Peyer's patch (tissue), 4 donors: ENCODE measurements around the gene SEMA3A. TPM values are rescaled to one million over a fixed set of nuclear protein-coding genes. Genes with fewer than 3 reads are reported as not detected.

Source experiments
- DNase-seq, 3 donors: peaks; one replicate each; pipeline ENCODE4 v3.0.0-alpha.2; 2017 to 2019
- H3K27ac ChIP-seq, 4 donors: fragments of 200-600 bp; sonication (generic); one replicate each; pipeline ENCODE4 v1.5.1; 2016 to 2019
- H3K27me3 ChIP-seq, 2 donors: fragments of 200-600 bp; sonication (generic); one replicate each; pipeline ENCODE4 v1.5.1; 2019
- H3K36me3 ChIP-seq, 3 donors: fragments of 200-600 bp; sonication (generic); one replicate each; pipeline ENCODE4 v1.5.1; 2016 to 2019
- H3K4me1 ChIP-seq, 4 donors: fragments of 200-600 bp; sonication (generic); one replicate each; pipeline ENCODE4 v1.5.1; 2016 to 2019
- H3K4me3 ChIP-seq, 4 donors: fragments of 200-600 bp; sonication (generic); 1 replicate in 3 of 4; 2 replicates in 1 of 4; pipeline ENCODE4 v1.5.1; 2016 to 2019; ENCODE audit warnings: mild to moderate bottlenecking in 1 of 4
- H3K9me3 ChIP-seq, 4 donors: fragments of 200-600 bp; sonication (generic); one replicate each; pipeline ENCODE4 v1.5.1; 2016 to 2019; ENCODE audit warnings: mild to moderate bottlenecking in 1 of 4
- CTCF ChIP-seq, 6 experiments: fragments of 450-650 bp in 4 of 6; fragments of 200-600 bp in 2 of 6; sonication (generic) in 1 of 6; IDR thresholded peaks; one replicate each; pipeline ENCODE4 v1.5.1; 2017 to 2019; ENCODE audit warnings: antibody characterized with exemption in 6 of 6, mild to moderate bottlenecking in 3 of 6, moderate library complexity in 1 of 6
- POLR2A ChIP-seq, 2 donors: fragments of 450-650 bp; IDR thresholded peaks; one replicate each; pipeline ENCODE4 v1.5.1; 2017; ENCODE audit warnings: antibody characterized with exemption in 2 of 2, mild to moderate bottlenecking in 2 of 2, moderate library complexity in 2 of 2
- total RNA-seq, 4 donors: library from RNA; depleted of rRNA; stranded (reverse); fragments of >200 nt; gene quantifications; one replicate each; pipeline ENCODE4 v1.1.0, GENCODE V29; 2016

The SEMA3A gene
- total RNA-seq, 4 donors from 2014 or later = 1.3 to 12.4 (median 3.8) TPM

GRCh38 chr7:84117304-84117703 lies 77.3 kb downstream of the SEMA3A start:
- TF ChIP-seq POLR2A (IDR thresholded peaks at IDR 0.05) (no peak), CTCF (IDR thresholded peaks at IDR 0.05) (no peak)
- Histone ChIP-seq H3K4me3 (no peak overlapping the region), H3K9me3 (no peaks in the 10 kb centered on the region), H3K27me3 (no peaks in the 10 kb centered on the region), H3K27ac (no peak overlapping the region), H3K4me1 (no peaks in the 10 kb centered on the region), H3K36me3 (no peaks in the 10 kb centered on the region)
- DNase-seq = no peak

DNA sequence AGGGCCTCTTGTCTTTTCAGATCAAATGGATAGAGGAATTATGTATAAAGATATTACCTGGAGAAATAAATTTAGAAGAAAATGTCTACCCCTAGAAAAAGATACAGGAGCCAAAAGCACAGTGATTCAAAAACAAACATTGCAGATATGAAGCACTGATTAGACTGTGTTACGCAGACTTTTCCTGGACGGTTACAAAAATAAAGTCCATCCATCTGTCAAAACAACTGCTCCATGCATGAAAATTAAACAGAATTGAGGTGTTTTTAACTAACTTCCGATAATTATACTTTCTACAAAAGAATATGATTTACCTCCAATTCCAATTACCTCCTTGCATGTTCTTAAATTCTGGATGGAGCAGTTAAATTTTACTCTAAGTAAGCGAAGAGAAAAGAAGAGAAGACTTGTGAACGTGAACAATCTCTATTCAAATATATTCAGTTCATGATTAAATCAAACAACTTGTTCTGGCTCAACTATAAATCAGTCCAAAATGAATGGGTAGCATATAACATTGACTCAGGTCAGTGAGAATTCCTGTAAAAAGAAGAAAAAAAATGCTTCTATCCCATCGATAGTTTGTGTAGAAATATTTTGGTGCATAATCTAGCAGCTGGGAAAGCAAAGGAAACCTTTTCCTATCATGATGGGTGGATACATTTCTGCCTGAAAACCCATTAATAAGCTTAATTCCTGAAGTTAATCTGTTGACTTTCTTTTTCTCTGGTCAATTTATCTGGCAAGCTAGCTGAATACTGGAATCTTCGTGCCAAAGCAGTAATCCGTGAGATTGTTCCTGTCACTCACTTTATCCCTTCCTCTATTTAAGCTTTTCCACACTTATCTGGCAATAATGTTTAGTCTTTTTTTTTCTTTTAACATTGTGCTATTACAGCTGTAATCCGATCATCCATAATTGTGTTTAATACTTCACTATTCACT lies 80.4 kb downstream of the SEMA3A start:
- no peaks in the 10 kb centered on the region for H3K4me1 ChIP-seq
- H3K4me3 ChIP-seq = no peak overlapping the region
- no peak for TF ChIP-seq POLR2A (IDR thresholded peaks at IDR 0.05)
- TF ChIP-seq CTCF (IDR thresholded peaks at IDR 0.05) = no peak
- H3K27me3 ChIP-seq = no peaks in the 10 kb centered on the region
- no peaks in the 10 kb centered on the region for H3K36me3 ChIP-seq
- no peak overlapping the region for H3K27ac ChIP-seq
- H3K9me3 ChIP-seq = no peaks in the 10 kb centered on the region
- no peak for DNase-seq

DNA sequence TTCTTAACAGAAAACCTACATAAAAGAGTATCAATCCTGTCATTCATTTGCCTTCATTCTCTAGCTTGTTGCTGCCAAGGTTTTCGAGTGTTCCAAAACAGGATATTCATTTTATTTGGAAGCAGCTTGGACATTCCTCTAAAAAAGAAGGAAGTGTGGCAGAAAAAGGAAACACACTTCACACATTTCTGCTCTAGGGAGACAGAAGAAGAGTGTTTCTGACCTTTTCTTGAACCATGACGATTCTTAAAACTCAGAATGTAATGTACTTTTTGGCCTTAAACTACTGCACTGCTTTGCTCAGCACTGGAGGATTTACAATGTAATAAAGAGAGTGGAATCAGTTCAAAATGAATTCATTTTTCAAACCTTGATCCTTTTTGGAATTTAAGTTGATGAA lies 81.3 kb downstream of the SEMA3A start:
- Histone ChIP-seq H3K36me3 (no peaks in the 10 kb centered on the region), H3K4me3 (no peak overlapping the region), H3K27ac (peak overlapping the region in 1 of 4 donors; percentile 7), H3K9me3 (no peaks in the 10 kb centered on the region), H3K27me3 (no peaks in the 10 kb centered on the region), H3K4me1 (no peaks in the 10 kb centered on the region)
- no peak for DNase-seq
- TF ChIP-seq CTCF (IDR thresholded peaks at IDR 0.05) (no peak), POLR2A (IDR thresholded peaks at IDR 0.05) (no peak)

DNA sequence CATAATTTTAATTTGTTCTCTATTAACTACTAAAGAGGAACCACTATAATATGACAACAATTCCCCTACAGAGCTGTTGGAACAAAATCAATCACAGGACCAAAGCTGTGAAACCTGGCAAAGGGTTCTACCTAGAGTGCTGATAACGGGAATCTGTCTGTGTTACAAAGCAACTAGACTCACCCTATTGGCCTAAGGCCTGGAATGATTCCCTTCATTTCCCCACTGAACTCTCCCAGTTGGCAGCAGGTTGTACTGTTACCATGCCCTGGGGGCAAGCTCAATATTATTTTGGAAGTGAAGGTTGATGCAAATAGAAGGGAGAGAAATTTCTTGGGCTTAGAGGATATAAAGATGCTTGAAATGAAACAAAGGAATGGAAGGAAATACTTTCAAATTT lies 81.8 kb downstream of the SEMA3A start:
- no peak for TF ChIP-seq POLR2A (IDR thresholded peaks at IDR 0.05)
- TF ChIP-seq CTCF (IDR thresholded peaks at IDR 0.05) = no peak
- H3K27ac ChIP-seq = peak overlapping the region in 1 of 4 donors; percentile 7

GRCh38 chr7:84111842-84112241 lies 82.7 kb downstream of the SEMA3A start:
- Histone ChIP-seq H3K27ac (no peak overlapping the region), H3K9me3 (no peaks in the 10 kb centered on the region), H3K4me1 (no peaks in the 10 kb centered on the region), H3K36me3 (no peaks in the 10 kb centered on the region), H3K27me3 (no peaks in the 10 kb centered on the region), H3K4me3 (no peak overlapping the region)
- TF ChIP-seq POLR2A (IDR thresholded peaks at IDR 0.05) (no peak), CTCF (IDR thresholded peaks at IDR 0.05) (no peak)
- no peak for DNase-seq

More for the DNA sequence above, 81.8 kb downstream of the SEMA3A start:
- no peaks in the 10 kb centered on the region for H3K9me3 ChIP-seq
- no peaks in the 10 kb centered on the region for H3K4me1 ChIP-seq
- DNase-seq = no peak
- no peaks in the 10 kb centered on the region for H3K27me3 ChIP-seq
- H3K36me3 ChIP-seq = no peaks in the 10 kb centered on the region
- no peak overlapping the region for H3K4me3 ChIP-seq
